Measurements from ENCODE around the gene FHOD3. TPM values are rescaled to one million over a fixed set of nuclear protein-coding genes. Genes with fewer than 3 reads are reported as not detected.

Gene FHOD3
- total RNA-seq, 2 donors from 2014 or later: 2.8 to 3.1 TPM

DNA sequence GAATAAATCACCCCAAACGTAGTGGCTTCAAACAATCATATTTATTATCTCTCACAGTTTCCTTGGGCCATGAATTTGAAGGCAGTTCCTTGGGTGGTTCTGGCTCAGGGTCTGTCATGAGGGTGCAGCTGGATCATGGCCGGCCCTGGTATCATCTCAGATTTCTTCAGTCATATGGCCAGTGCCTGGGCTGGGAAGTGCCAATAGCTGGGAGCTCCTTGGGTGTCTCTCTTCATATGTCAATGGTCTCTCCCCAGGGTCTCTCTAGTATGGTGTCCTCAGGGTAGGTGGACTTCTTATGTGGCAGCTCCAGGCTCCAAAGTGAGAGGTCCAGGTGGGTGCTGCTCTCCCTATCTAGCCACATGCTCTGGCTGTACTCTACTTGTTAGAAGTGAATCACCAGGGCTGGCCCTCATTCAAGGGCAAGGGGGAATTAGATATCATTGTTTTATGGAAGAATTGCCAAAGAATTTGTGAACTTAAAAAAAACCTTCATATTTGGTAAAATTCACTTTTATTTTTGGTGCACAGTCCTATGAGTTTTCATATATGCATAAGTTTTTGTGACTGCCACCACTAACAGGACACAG is 15.4 kb downstream of the FHOD3 start:
- Mint-ChIP-seq H3K27ac (no peak overlapping the region), H3K9me3 (peaks cover 6% of the 10 kb centered on the region), H3K4me1 (peaks cover 13% of the 10 kb centered on the region), H3K36me3 (ENCODE audit: low read depth) (no peaks in the 10 kb centered on the region), H3K4me3 (no peak overlapping the region), H3K27me3 (ENCODE audit: insufficient read depth) (peaks cover 6% of the 10 kb centered on the region)
- no peaks in the 10 kb centered on the region for H3K36me3 ChIP-seq (ENCODE audit: control insufficient read depth, insufficient read depth, low read length)
- 85% methylated on average over 2 of the region's 2 CpGs; no CpG with 5 or more reads in 1 of the 2 experiments for WGBS, 2 experiments (ENCODE audit: insufficient coverage in 1 of 2, insufficient read length in 1 of 2)
- H3K9ac ChIP-seq (ENCODE audit: extremely low read depth, low read length, poor library complexity, severe bottlenecking): no peak overlapping the region
- no peak overlapping the region for H3K4me3 ChIP-seq (ENCODE audit: low read length)
- DNase-seq: peak; percentile 16
- TF ChIP-seq, protein P1, sequence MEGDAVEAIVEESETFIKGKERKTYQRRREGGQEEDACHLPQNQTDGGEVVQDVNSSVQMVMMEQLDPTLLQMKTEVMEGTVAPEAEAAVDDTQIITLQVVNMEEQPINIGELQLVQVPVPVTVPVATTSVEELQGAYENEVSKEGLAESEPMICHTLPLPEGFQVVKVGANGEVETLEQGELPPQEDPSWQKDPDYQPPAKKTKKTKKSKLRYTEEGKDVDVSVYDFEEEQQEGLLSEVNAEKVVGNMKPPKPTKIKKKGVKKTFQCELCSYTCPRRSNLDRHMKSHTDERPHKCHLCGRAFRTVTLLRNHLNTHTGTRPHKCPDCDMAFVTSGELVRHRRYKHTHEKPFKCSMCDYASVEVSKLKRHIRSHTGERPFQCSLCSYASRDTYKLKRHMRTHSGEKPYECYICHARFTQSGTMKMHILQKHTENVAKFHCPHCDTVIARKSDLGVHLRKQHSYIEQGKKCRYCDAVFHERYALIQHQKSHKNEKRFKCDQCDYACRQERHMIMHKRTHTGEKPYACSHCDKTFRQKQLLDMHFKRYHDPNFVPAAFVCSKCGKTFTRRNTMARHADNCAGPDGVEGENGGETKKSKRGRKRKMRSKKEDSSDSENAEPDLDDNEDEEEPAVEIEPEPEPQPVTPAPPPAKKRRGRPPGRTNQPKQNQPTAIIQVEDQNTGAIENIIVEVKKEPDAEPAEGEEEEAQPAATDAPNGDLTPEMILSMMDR (conservative IDR thresholded peaks at IDR 0.05): no peak
- no peaks in the 10 kb centered on the region for H3K27me3 ChIP-seq (ENCODE audit: control insufficient read depth, insufficient read depth, low read length, poor library complexity, severe bottlenecking)
- no peaks in the 10 kb centered on the region for H3K4me1 ChIP-seq (ENCODE audit: control insufficient read depth, insufficient read depth, low read length)
- H3K27ac ChIP-seq (ENCODE audit: low read depth, low read length): no peak overlapping the region
- H3K9me3 ChIP-seq (ENCODE audit: control insufficient read depth, low read length): no peaks in the 10 kb centered on the region

DNA sequence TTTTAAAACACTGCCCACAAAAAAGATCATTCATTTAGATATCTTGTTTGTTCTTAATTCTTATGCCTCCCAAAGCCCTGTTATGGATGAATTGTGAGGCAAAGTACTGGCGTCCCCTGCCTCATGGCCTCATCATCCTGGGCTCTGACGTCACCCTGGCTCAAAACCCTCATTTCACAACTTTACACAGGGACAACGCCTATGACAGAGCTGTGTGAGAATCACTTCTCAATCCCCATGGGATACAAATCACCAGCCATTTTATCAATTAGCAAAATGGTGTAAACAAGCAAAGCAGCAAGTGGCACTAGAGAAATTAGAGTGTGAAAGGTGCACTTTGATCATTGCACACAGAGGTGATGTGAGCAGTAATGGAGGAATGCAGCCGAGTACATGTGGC is 16.6 kb downstream of the FHOD3 start:
- Mint-ChIP-seq H3K27ac (no peak overlapping the region), H3K36me3 (ENCODE audit: low read depth) (no peaks in the 10 kb centered on the region), H3K27me3 (ENCODE audit: insufficient read depth) (peaks cover 6% of the 10 kb centered on the region), H3K4me3 (no peak overlapping the region), H3K4me1 (peaks cover 11% of the 10 kb centered on the region), H3K9me3 (peaks cover 14% of the 10 kb centered on the region)
- no peak overlapping the region for H3K27ac ChIP-seq (ENCODE audit: low read depth, low read length)
- H3K36me3 ChIP-seq (ENCODE audit: control insufficient read depth, insufficient read depth, low read length): no peaks in the 10 kb centered on the region
- no peaks in the 10 kb centered on the region for H3K27me3 ChIP-seq (ENCODE audit: control insufficient read depth, insufficient read depth, low read length, poor library complexity, severe bottlenecking)
- TF ChIP-seq, protein P1 (conservative IDR thresholded peaks at IDR 0.05): no peak
- DNase-seq: peak; percentile 18
- 84 to 88% methylated on average over 4 of the region's 4 CpGs for WGBS, 2 experiments (ENCODE audit: insufficient coverage in 1 of 2, insufficient read length in 1 of 2)
- no peaks in the 10 kb centered on the region for H3K4me1 ChIP-seq (ENCODE audit: control insufficient read depth, insufficient read depth, low read length)
- no peak overlapping the region for H3K9ac ChIP-seq (ENCODE audit: extremely low read depth, low read length, poor library complexity, severe bottlenecking)
- H3K9me3 ChIP-seq (ENCODE audit: control insufficient read depth, low read length): no peaks in the 10 kb centered on the region
- H3K4me3 ChIP-seq (ENCODE audit: low read length): no peak overlapping the region

DNA sequence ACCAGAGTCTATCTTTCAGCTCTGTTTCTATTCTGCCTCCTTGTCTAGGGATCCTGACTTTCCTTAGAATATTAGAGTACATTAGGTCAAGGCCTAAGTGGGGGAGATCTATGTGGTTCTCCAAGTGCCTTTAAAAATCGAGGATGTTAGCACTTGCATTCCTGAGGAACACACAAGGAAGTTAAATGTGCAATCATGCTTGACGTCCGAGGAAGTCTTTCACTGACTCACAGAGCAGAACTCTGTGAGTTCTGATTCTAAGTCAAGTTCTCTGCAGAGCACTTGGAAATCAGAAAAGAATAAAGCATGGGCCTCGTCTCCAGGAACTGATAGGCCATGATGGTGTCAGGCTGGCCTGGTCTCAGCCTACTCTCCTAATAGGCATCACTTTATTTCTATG is 17.2 kb downstream of the FHOD3 start:
- Histone ChIP-seq H3K4me3 (ENCODE audit: low read length) (no peak overlapping the region), H3K36me3 (ENCODE audit: control insufficient read depth, insufficient read depth, low read length) (no peaks in the 10 kb centered on the region), H3K27me3 (ENCODE audit: control insufficient read depth, insufficient read depth, low read length, poor library complexity, severe bottlenecking) (no peaks in the 10 kb centered on the region), H3K9me3 (ENCODE audit: control insufficient read depth, low read length) (no peaks in the 10 kb centered on the region), H3K4me1 (ENCODE audit: control insufficient read depth, insufficient read depth, low read length) (no peaks in the 10 kb centered on the region), H3K9ac (ENCODE audit: extremely low read depth, low read length, poor library complexity, severe bottlenecking) (no peak overlapping the region), H3K27ac (ENCODE audit: low read depth, low read length) (no peak overlapping the region)
- Mint-ChIP-seq H3K27me3 (ENCODE audit: insufficient read depth) (peaks cover 6% of the 10 kb centered on the region), H3K4me3 (no peak overlapping the region), H3K36me3 (ENCODE audit: low read depth) (no peaks in the 10 kb centered on the region), H3K9me3 (peaks cover 15% of the 10 kb centered on the region), H3K27ac (no peak overlapping the region), H3K4me1 (peaks cover 8% of the 10 kb centered on the region)
- DNase-seq: peak; percentile 17
- WGBS, 2 experiments (ENCODE audit: insufficient coverage in 1 of 2, insufficient read length in 1 of 2): 81 to 87% methylated on average over 4 of the region's 4 CpGs
- TF ChIP-seq, protein P1 (conservative IDR thresholded peaks at IDR 0.05): no peak
